NCI-H2081 treated with DMSO at 0.1 percent for 48 hours (cell line): ENCODE data around the gene CEP43.
"Not testable (repeated sequence)": the region's sequence is repeated elsewhere in the genome, so short reads cannot be mapped to it uniquely, and the experiment has no call there.

Experiments used
- DNase-seq: peaks from one replicate; lab custom pipeline; 2025; lab: John Stamatoyannopoulos, UW

Gene CEP43

DNA sequence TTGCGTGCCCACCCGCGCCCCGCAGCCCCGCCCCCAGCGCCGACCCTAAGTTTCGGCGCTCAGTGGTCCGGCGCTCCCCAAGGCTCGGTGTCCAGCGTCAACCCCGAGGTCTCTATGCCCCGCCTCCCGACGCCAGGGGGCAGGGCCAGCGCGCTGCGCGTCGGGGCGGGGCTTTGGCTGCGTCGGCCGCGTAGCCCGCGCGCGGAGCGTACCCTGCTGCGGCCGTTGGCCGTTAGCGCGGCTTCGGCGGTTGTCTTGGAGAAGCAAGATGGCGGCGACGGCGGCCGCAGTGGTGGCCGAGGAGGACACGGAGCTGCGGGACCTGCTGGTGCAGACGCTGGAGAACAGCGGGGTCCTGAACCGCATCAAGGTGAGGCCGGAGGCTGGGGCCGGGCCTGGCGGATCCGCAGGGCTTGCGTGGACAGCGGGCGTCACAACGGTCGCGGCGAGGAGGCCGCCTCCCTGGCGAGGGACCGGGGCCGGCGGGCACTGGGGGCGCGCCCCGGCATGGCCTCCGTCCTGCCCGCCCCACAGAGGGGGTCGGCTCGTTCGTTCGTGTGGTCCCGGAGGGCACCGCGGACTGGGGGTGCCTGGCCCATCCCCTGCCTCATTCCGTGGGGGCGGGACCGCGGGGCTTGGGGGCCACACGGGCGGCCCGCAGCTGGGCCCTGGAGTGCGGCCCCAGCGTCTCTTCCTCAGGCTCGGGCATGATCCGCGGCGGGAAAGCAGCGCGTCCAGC lies at the start of gene CEP43:
TSS of gene CEP43 (plus strand) at position 253 of the 739 bp plus-strand sequence. CDS start at position 269, 16 bp downstream.
- peak; percentile 74 for DNase-seq

- no peak for DNase-seq
These were observed 49.4 kb upstream of the CEP43 start for GRCh38 chr6:166949528-166950442.

DNA sequence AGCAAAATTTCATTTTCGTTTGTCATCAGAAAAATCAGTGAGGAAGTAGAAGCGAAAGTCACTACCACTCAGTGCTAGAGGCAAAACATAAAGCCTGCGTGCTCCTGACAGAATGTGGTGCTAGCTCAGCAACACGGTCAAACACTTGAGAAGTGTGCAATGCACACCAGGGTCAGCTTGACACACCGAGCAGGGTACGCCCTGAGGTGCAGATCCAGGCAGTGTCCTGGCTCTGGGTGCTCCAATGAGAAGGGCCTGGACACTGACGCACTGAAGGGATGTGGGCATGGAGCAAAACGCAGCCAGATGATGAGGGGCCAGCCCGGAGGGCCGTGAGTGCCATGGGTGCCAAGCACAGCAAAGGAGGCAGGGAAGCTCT lies 48.8 kb upstream of the CEP43 start:
- DNase-seq = no peak

- not testable (repeated sequence) for DNase-seq
These were observed 48.1 kb upstream of the CEP43 start for GRCh38 chr6:166950892-166951669.

DNA sequence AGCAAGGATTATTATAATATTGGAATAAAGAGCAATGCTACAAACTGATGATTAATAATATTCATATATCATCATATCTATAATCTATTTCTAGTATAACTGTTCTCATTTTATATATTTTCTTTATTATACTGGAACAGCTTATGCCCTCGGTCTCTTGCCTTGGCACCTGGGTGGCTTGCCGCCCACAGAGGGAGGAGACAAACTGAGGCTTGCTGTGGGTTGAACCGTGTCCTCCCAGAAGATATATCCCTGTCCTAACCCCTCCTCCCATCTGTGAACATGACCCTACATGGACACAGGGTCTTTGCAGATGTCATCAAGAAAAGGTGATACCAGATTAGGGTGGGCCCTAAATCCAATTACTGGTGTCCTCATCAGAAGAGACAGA lies 47.5 kb upstream of the CEP43 start:
- no peak for DNase-seq

GRCh38 chr6:166952121-166952520 lies 47.1 kb upstream of the CEP43 start:
- no peak for DNase-seq

DNA sequence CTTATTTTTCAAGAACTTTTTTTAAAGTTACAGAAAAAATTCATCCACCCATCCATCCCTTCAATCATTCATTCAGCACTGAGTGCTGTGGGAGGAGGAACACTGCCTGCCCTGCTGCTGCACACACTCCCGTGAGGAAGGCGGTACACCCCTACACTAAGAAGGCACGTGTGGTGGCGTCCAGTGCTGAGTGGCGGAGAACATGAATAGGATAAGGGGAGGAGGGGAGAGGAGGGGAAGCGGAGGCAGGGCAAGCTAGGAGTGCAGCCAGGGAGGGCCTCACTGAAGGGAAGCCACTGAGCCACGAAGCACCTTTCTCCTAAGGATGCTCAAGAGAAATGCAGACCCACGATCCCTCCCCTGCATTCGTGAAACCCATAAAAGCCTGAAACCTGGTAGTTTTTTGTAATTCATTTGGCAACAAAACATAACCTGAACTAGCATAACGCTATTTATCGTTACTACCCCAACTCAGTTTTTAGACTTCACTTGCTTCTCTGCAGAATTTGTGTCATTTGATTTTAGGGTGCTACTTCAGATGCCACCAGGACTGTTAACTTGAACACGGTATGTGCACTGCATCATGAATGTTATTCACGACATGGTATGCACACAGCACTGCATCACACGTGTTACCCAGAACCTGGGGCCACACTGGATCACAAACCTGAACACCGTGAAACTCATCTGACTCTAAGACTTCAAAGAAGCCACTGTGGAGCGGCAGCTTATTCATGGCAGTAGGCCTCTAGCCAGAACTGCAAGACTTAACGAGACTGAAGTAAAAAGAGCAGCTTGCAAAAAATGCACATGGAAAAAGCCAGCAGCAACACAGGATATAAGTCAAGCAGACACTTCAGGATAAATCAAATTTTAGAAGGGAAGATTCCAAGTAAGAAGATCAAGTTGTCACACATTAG lies 46.4 kb upstream of the CEP43 start:
- DNase-seq = no peak

GRCh38 chr6:166954118-166954713 lies 45.0 kb upstream of the CEP43 start:
- no peak for DNase-seq

- DNase-seq = no peak
These were observed 43.9 kb upstream of the CEP43 start for GRCh38 chr6:166955121-166955864.

DNA sequence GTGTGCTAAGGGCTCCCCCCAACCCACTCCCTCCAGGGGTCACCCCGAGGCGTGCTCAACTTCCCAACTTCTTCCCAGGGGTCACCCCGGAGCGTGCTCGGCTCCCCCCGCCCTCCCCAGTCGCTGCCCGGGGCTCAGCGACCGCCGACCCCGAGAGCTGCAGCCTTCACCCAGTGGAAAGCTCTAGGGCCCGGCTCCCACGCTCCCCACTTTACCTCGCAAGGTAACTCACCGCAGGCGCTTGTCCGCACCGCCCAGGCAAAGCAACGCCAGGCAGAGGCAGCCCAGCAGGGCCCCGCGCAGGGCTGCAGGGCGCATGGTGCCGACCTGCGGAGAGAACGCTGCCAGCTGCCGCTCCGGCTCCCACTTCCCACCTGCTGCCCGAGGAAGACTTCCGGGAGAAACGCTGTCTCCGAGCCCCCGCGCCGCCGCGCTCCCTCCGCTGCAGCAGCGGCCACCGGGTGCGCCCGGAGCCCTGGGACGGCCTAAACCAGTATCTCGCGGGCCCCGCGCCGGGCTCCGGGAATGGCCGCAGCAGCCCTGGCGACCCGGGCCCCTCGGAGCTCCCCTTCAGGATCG lies 43.2 kb upstream of the CEP43 start:
- DNase-seq = no peak

GRCh38 chr6:166956444-166957086 lies 42.6 kb upstream of the CEP43 start, which contains the start of gene RNASET2:
Gene RNASET2 (minus strand): TSS chr6:166956550. CDS start chr6:166956182, 368 bp downstream.
- no peak for DNase-seq

DNA sequence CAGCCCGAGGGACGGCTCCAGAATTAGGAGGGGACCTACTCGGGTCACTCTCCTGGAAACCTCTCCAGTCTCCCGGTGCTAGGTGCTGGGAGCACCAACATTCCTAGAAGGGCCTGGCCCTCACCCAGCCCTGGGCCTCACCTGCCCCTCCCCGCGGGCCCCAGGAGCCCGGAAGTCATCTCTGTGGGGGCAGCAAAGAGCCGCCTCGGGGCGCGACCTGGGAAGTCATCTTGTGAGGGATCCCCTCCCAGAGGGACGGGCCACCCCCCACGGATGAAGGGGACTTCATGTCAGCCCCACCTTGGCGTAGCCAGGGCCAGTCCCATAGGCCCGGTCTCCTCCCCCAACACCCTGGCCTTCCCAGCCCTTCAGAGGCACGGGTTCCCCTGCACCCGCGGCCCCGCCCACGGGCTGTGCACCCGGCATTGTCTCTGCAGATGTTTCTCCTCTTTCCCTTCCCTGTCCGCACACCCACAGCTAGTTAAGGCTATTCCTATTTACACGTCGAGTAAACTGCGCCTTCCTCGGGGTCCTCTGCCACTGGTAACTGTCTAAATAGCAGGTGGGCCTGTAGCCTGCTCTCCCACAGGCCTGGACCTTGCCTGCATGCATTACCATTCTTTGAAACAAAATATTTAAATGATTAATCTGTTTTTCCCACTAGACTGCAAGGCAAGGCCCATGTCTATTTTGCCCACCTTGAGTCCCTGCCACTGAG lies 42.0 kb upstream of the CEP43 start:
- no peak for DNase-seq

- no peak for DNase-seq
These were observed 41.5 kb upstream of the CEP43 start for GRCh38 chr6:166957805-166958076.

GRCh38 chr6:166958926-166959861 lies 40.0 kb upstream of the CEP43 start:
- DNase-seq = no peak

- DNase-seq = no peak
These were observed 39.1 kb upstream of the CEP43 start for GRCh38 chr6:166959911-166960608.

GRCh38 chr6:166960609-166960978 lies 38.6 kb upstream of the CEP43 start:
- DNase-seq = no peak

DNA sequence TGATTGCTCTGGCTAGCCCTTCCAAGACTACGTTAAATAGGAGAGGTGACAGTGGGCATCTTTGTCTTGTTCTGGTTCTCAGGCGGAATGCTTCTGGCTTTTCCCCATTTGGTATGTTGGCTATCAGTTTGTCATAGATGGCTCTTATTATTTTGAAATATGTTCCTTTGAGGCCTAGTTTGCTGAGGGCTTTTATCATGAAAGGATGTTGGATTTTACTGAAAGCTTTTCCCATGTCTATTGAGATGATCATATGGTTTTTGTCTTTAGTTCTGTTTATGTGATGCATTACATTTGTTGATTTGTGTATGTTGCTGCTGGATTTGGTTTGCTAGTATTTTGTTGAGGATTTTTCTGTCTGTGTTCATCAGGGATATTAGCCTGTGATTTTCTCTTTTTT lies 32.9 kb upstream of the CEP43 start:
- DNase-seq = no peak
